Measurements from ENCODE around the gene MMP15.
"Not testable (repeated sequence)": the region's sequence is repeated elsewhere in the genome, so short reads cannot be mapped to it uniquely, and the experiment has no call there.

MMP15 gene

GRCh38 chr16:58062821-58063220 is 37.3 kb downstream of the MMP15 start:
- no peak overlapping the region for H3K4me3 ChIP-seq (replicated peaks; ENCODE audit: low read depth, low read length)
- DNase-seq (ENCODE audit: extremely low read depth, low read depth), result no peak
- no peak for TF ChIP-seq CTCF (IDR thresholded peaks at IDR 0.05; ENCODE audit: low read depth, low read length, missing control alignments)

GRCh38 chr16:58063377-58064076 is 38.0 kb downstream of the MMP15 start:
- no peak for TF ChIP-seq CTCF (IDR thresholded peaks at IDR 0.05; ENCODE audit: low read depth, low read length, missing control alignments)
- H3K4me3 ChIP-seq (replicated peaks; ENCODE audit: low read depth, low read length), result no peak overlapping the region
- DNase-seq (ENCODE audit: extremely low read depth, low read depth), result no peak

- H3K4me3 ChIP-seq (replicated peaks; ENCODE audit: low read depth, low read length), result no peak overlapping the region
- no peak for DNase-seq (ENCODE audit: extremely low read depth, low read depth)
- TF ChIP-seq CTCF (IDR thresholded peaks at IDR 0.05; ENCODE audit: low read depth, low read length, missing control alignments), result no peak
Observed at GRCh38 chr16:58070585-58070984, 45.0 kb downstream of the MMP15 start.

- DNase-seq (ENCODE audit: extremely low read depth, low read depth); H3K4me3 ChIP-seq (replicated peaks; ENCODE audit: low read depth, low read length): not testable (repeated sequence)
Observed at GRCh38 chr16:58072134-58072533, 46.6 kb downstream of the MMP15 start.

- H3K4me3 ChIP-seq (replicated peaks; ENCODE audit: low read depth, low read length); DNase-seq (ENCODE audit: extremely low read depth, low read depth): not testable (repeated sequence)
Observed at GRCh38 chr16:58073086-58073485, 47.5 kb downstream of the MMP15 start.

GRCh38 chr16:58074657-58075056 is 49.1 kb downstream of the MMP15 start:
- no peak overlapping the region for H3K4me3 ChIP-seq (replicated peaks; ENCODE audit: low read depth, low read length)
- no peak for TF ChIP-seq CTCF (IDR thresholded peaks at IDR 0.05; ENCODE audit: low read depth, low read length, missing control alignments)
- no peak for DNase-seq (ENCODE audit: extremely low read depth, low read depth)

GRCh38 chr16:58076514-58076913 is 51.0 kb downstream of the MMP15 start:
- H3K4me3 ChIP-seq (replicated peaks; ENCODE audit: low read depth, low read length), result no peak overlapping the region
- TF ChIP-seq CTCF (IDR thresholded peaks at IDR 0.05; ENCODE audit: low read depth, low read length, missing control alignments), result no peak
- no peak for DNase-seq (ENCODE audit: extremely low read depth, low read depth)

- no peak for DNase-seq (ENCODE audit: extremely low read depth, low read depth)
Observed at GRCh38 chr16:58077796-58078195, 52.2 kb downstream of the MMP15 start.

GRCh38 chr16:58080657-58081056 is 55.1 kb downstream of the MMP15 start:
- DNase-seq (ENCODE audit: extremely low read depth, low read depth); H3K4me3 ChIP-seq (replicated peaks; ENCODE audit: low read depth, low read length): not testable (repeated sequence)

More at GRCh38 chr16:58077796-58078195, 52.2 kb downstream of the MMP15 start:
- H3K4me3 ChIP-seq (replicated peaks; ENCODE audit: low read depth, low read length), result no peak overlapping the region
- TF ChIP-seq CTCF (IDR thresholded peaks at IDR 0.05; ENCODE audit: low read depth, low read length, missing control alignments), result no peak
